H9 (cell line): ENCODE measurements around the gene GPBAR1. TPM values are rescaled to one million over a fixed set of nuclear protein-coding genes. Genes with fewer than 3 reads are reported as not detected.

ENCODE experiments used
- DNase-seq: peaks from one replicate; pipeline ENCODE4 v3.0.0-alpha.2; 2017
- H2AFZ ChIP-seq: one replicate; pipeline ENCODE4 v1.6.1; 2013; ENCODE audit warnings: mild to moderate bottlenecking, low read length, control low read depth, moderate library complexity
- H2AK5ac ChIP-seq: 2 replicates; pipeline ENCODE4 v1.6.1; 2013; ENCODE audit warnings: low read length, control low read depth, mixed read lengths; ENCODE audit not compliant: insufficient read length
- H2BK120ac ChIP-seq: one replicate; pipeline ENCODE4 v1.6.1; 2013; ENCODE audit warnings: low read depth, mild to moderate bottlenecking, low read length, control low read depth, inconsistent platforms; ENCODE audit not compliant: poor library complexity, severe bottlenecking
- H2BK12ac ChIP-seq: 2 replicates; pipeline ENCODE4 v1.6.1; 2013; ENCODE audit warnings: low read length, control low read depth, mixed read lengths, low read depth; ENCODE audit not compliant: insufficient read length
- H2BK15ac ChIP-seq: 2 replicates; pipeline ENCODE4 v1.6.1; 2013; ENCODE audit warnings: low read depth, low read length, control low read depth
- H2BK20ac ChIP-seq: one replicate; pipeline ENCODE4 v1.6.1; 2013; ENCODE audit warnings: low read depth, mild to moderate bottlenecking, low read length, control low read depth, inconsistent platforms; ENCODE audit not compliant: poor library complexity, severe bottlenecking
- H2BK5ac ChIP-seq: 2 replicates; pipeline ENCODE4 v1.6.1; 2013; ENCODE audit warnings: low read length, control low read depth, mixed read lengths; ENCODE audit not compliant: insufficient read length
- H3K14ac ChIP-seq: 2 replicates; pipeline ENCODE4 v1.6.1; 2013; ENCODE audit warnings: low read length, control low read depth; ENCODE audit not compliant: insufficient read depth
- H3K18ac ChIP-seq: 2 replicates; pipeline ENCODE4 v1.6.1; 2013; ENCODE audit warnings: low read depth, mild to moderate bottlenecking, mixed read lengths, low read length, control low read depth; ENCODE audit not compliant: insufficient read length
- H3K23ac ChIP-seq: 2 replicates; pipeline ENCODE4 v1.6.1; 2013; ENCODE audit warnings: low read length, control low read depth, mixed read lengths, low read depth; ENCODE audit not compliant: insufficient read length
- H3K23me2 ChIP-seq: 2 replicates; pipeline ENCODE4 v1.6.1; 2013; ENCODE audit warnings: low read depth, mild to moderate bottlenecking, mixed read lengths, low read length, control low read depth; ENCODE audit not compliant: insufficient read length, poor library complexity, severe bottlenecking
- H3K27ac ChIP-seq: 2 replicates; pipeline ENCODE4 v1.5.1; 2013; ENCODE audit warnings: low read length, control low read depth, mixed read lengths, low read depth; ENCODE audit not compliant: insufficient read length
- H3K27me3 ChIP-seq: 2 replicates; pipeline ENCODE4 v1.6.1; 2013; ENCODE audit warnings: low read length, control low read depth, inconsistent platforms; ENCODE audit not compliant: insufficient read depth
- H3K4ac ChIP-seq: 2 replicates; pipeline ENCODE4 v1.6.1; 2013; ENCODE audit warnings: low read depth, mild to moderate bottlenecking, control low read depth, inconsistent platforms, low read length, moderate library complexity
- H3K4me1 ChIP-seq: 2 replicates; pipeline ENCODE4 v1.6.1; 2013; ENCODE audit warnings: low read length, control low read depth, inconsistent platforms; ENCODE audit not compliant: insufficient read depth
- H3K4me2 ChIP-seq: 2 replicates; pipeline ENCODE4 v1.6.1; 2013; ENCODE audit warnings: low read length, control low read depth, mixed read lengths; ENCODE audit not compliant: insufficient read length, insufficient read depth
- H3K56ac ChIP-seq: 2 replicates; pipeline ENCODE4 v1.6.1; 2013; ENCODE audit warnings: low read depth, mild to moderate bottlenecking, mixed read lengths, low read length, control low read depth; ENCODE audit not compliant: insufficient read length
- H3K79me1 ChIP-seq: 2 replicates; pipeline ENCODE4 v1.6.1; 2013; ENCODE audit warnings: low read depth, mild to moderate bottlenecking, moderate library complexity, low read length, control low read depth, inconsistent platforms; ENCODE audit not compliant: insufficient read depth, poor library complexity, severe bottlenecking
- H3K79me2 ChIP-seq: 2 replicates; pipeline ENCODE4 v1.6.1; 2013; ENCODE audit warnings: low read length, control low read depth, inconsistent platforms; ENCODE audit not compliant: insufficient read depth
- H3K9ac ChIP-seq: 2 replicates; pipeline ENCODE4 v1.6.1; 2013; ENCODE audit warnings: low read length, control low read depth, mixed read lengths; ENCODE audit not compliant: insufficient read length; ENCODE audit errors: extremely low read depth
- H3K9me3 ChIP-seq: one replicate; pipeline ENCODE4 v1.6.1; 2013; ENCODE audit warnings: low read depth, low read length, inconsistent platforms; ENCODE audit not compliant: control insufficient read depth
- H3T11ph ChIP-seq: one replicate; pipeline ENCODE4 v1.6.1; 2013; ENCODE audit warnings: mild to moderate bottlenecking, low read length, control low read depth, inconsistent platforms
- H4K20me1 ChIP-seq: one replicate; pipeline ENCODE4 v1.6.1; 2013; ENCODE audit not compliant: control insufficient read depth, insufficient read length, insufficient read depth
- H4K5ac ChIP-seq: 2 replicates; pipeline ENCODE4 v1.6.1; 2013; ENCODE audit warnings: low read depth, mild to moderate bottlenecking, mixed read lengths, low read length, control low read depth; ENCODE audit not compliant: insufficient read length
- H4K8ac ChIP-seq: replicated peaks from 2 replicates; pipeline ENCODE4 v1.6.1; 2013; ENCODE audit warnings: low read length, control low read depth, mixed read lengths, low read depth; ENCODE audit not compliant: insufficient read length
- H4K91ac ChIP-seq: 2 replicates; pipeline ENCODE4 v1.6.1; 2013; ENCODE audit warnings: low read depth, mild to moderate bottlenecking, moderate library complexity, mixed read lengths, low read length, control low read depth; ENCODE audit not compliant: insufficient read length
- H3K27ac Mint-ChIP-seq, 3 experiments: 2 replicates in 2 of 3; 3 replicates in 1 of 3; pipeline ENCODE4 v1.8.0; 2020 to 2021; ENCODE audit warnings: mixed read lengths in 3 of 3, mild to moderate bottlenecking in 1 of 3, moderate library complexity in 1 of 3
- H3K27me3 Mint-ChIP-seq: 2 replicates; pipeline ENCODE4 v1.8.0; 2021; ENCODE audit warnings: low read depth, mild to moderate bottlenecking, moderate library complexity, mixed read lengths
- H3K36me3 Mint-ChIP-seq, 3 experiments: 2 replicates in 2 of 3; 3 replicates in 1 of 3; pipeline ENCODE4 v1.8.0; 2020 to 2021; ENCODE audit warnings: low read depth in 3 of 3, mixed read lengths in 3 of 3; ENCODE audit not compliant: insufficient read depth in 1 of 3
- H3K4me1 Mint-ChIP-seq, 2 experiments: 2 replicates each; pipeline ENCODE4 v1.8.0; 2020; ENCODE audit warnings: mixed read lengths in 2 of 2
- H3K4me3 Mint-ChIP-seq, 2 experiments: 2 replicates in 1 of 2; 3 replicates in 1 of 2; pipeline ENCODE4 v1.8.0; 2020 to 2021; ENCODE audit warnings: mild to moderate bottlenecking in 2 of 2, mixed read lengths in 2 of 2, moderate library complexity in 1 of 2
- H3K9me3 Mint-ChIP-seq, 2 experiments: 2 replicates in 1 of 2; 3 replicates in 1 of 2; pipeline ENCODE4 v1.8.0; 2020; ENCODE audit warnings: mild to moderate bottlenecking in 2 of 2, mixed read lengths in 2 of 2, moderate library complexity in 1 of 2
- CTCF ChIP-seq: fragments of 200-600 bp; sonication (generic); conservative IDR thresholded peaks from 3 replicates; pipeline ENCODE4 v1.8.0; 2021; ENCODE audit warnings: antibody characterized with exemption, mild to moderate bottlenecking
- WGBS: extraction: QIAGEN DNeasy Blood & Tissue Kit; methylation state at CpG from one replicate; pipeline ENCODE4 v1.1.7; 2013; ENCODE audit warnings: missing lambda C conversion rate, low lambda C conversion rate, mixed read lengths; ENCODE audit not compliant: insufficient read length; ENCODE audit errors: extremely low coverage; 5-methylcytosine and 5-hydroxymethylcytosine counted together
- total RNA-seq: library from RNA; stranded (reverse); gene quantifications from 2 replicates; pipeline ENCODE4 v1.2.1, GENCODE V29; 2021

Gene GPBAR1
- total RNA-seq, 1 experiment from 2014 or later, result 0.44 TPM

- Histone ChIP-seq H3K14ac (no peak overlapping the region), H3K23ac (no peak overlapping the region), H3K4ac (no peak overlapping the region), H3K79me2 (no peaks in the 10 kb centered on the region), H2BK120ac (no peak overlapping the region), H3T11ph (no peak overlapping the region), H2AFZ (no peak overlapping the region), H2BK12ac (no peak overlapping the region), H2BK5ac (no peak overlapping the region), H3K9me3 (no peaks in the 10 kb centered on the region), H2BK20ac (no peak overlapping the region), H3K27me3 (no peaks in the 10 kb centered on the region), H3K4me2 (no peak overlapping the region), H4K8ac (no peak overlapping the region), H4K20me1 (no peaks in the 10 kb centered on the region), H3K56ac (no peak overlapping the region), H3K23me2 (peaks cover 4% of the 10 kb centered on the region), H2BK15ac (no peak overlapping the region), H4K5ac (no peak overlapping the region), H3K4me1 (peaks cover 3% of the 10 kb centered on the region; the same call in 1 of the 2 replicates), H2AK5ac (no peak overlapping the region), H3K27ac (no peak overlapping the region), H3K79me1 (no peaks in the 10 kb centered on the region), H4K91ac (no peak overlapping the region), H3K9ac (no peak overlapping the region), H3K18ac (no peak overlapping the region)
- peaks cover 1% of the 10 kb centered on the region for H3K27me3 Mint-ChIP-seq
- TF ChIP-seq CTCF, result no peak
- no peaks in the 10 kb centered on the region for H3K36me3 Mint-ChIP-seq
- peak overlapping the region in 2 of 3 experiments; percentile 52 to 93; a peak in 4 of 7 replicates for H3K27ac Mint-ChIP-seq
- no peak overlapping the region; a peak in 1 of 5 replicates for H3K4me3 Mint-ChIP-seq
- DNase-seq, result peak; percentile 93
- H3K9me3 Mint-ChIP-seq, result no peaks in the 10 kb centered on the region
- no CpG with 5 or more reads among the region's 11 CpGs for WGBS
- H3K4me1 Mint-ChIP-seq, result peaks cover 29 to 31% of the 10 kb centered on the region in 2 experiments
These were observed 26.0 kb downstream of the GPBAR1 start for GRCh38 chr2:218286570-218287459.
